ENCODE results near the gene GRIN1. TPM values are rescaled to one million over a fixed set of nuclear protein-coding genes. Genes with fewer than 3 reads are reported as not detected.

Gene GRIN1
- total RNA-seq, 1 experiment from 2014 or later: 2.9 TPM

GRCh38 chr9:137149363-137149762 lies 10.4 kb downstream of the GRIN1 start:
- H3K4me1 Mint-ChIP-seq: peaks cover 0 to 11% of the 10 kb centered on the region in 2 experiments; a peak in 2 of 4 replicates
- no peaks in the 10 kb centered on the region; the same call in 1 of the 2 replicates for H3K4me1 ChIP-seq (ENCODE audit: insufficient read depth, low read length)
- no peak overlapping the region for H2BK12ac ChIP-seq (ENCODE audit: insufficient read length, low read depth, low read length)
- H2BK15ac ChIP-seq (ENCODE audit: low read depth, low read length): no peak overlapping the region
- H3K4me2 ChIP-seq (ENCODE audit: insufficient read depth, insufficient read length, low read length): no peak overlapping the region
- H4K20me1 ChIP-seq (ENCODE audit: control insufficient read depth, insufficient read depth, insufficient read length): no peaks in the 10 kb centered on the region
- no peak overlapping the region for H3K18ac ChIP-seq (ENCODE audit: insufficient read length, low read depth, low read length)
- no peak overlapping the region for H3K27ac ChIP-seq (ENCODE audit: insufficient read length, low read depth, low read length)
- no peaks in the 10 kb centered on the region for H3K79me2 ChIP-seq (ENCODE audit: insufficient read depth, low read length)
- no peak overlapping the region for H2AK5ac ChIP-seq (ENCODE audit: insufficient read length, low read length)
- no peak overlapping the region for H3K23ac ChIP-seq (ENCODE audit: insufficient read length, low read depth, low read length)
- H3K27me3 ChIP-seq (ENCODE audit: insufficient read depth, low read length): no peaks in the 10 kb centered on the region
- no peak overlapping the region for H3K56ac ChIP-seq (ENCODE audit: insufficient read length, low read depth, low read length)
- WGBS (ENCODE audit: extremely low coverage, insufficient read length, low lambda C conversion rate): no CpG with 5 or more reads among the region's 5 CpGs
- H3K4ac ChIP-seq (ENCODE audit: low read depth, low read length): no peak overlapping the region
- H3K9me3 Mint-ChIP-seq: no peaks in the 10 kb centered on the region; a peak in 2 of 5 replicates
- no peak overlapping the region for H2BK20ac ChIP-seq (ENCODE audit: low read depth, low read length, poor library complexity, severe bottlenecking)
- H3K9ac ChIP-seq (ENCODE audit: extremely low read depth, insufficient read length, low read length): no peak overlapping the region
- peaks cover 28% of the 10 kb centered on the region for H3K27me3 Mint-ChIP-seq (ENCODE audit: low read depth)
- H3K4me3 Mint-ChIP-seq: no peak overlapping the region
- H3K23me2 ChIP-seq (ENCODE audit: insufficient read length, low read depth, low read length, poor library complexity, severe bottlenecking): no peaks in the 10 kb centered on the region
- no peak overlapping the region for H4K5ac ChIP-seq (ENCODE audit: insufficient read length, low read depth, low read length)
- no peaks in the 10 kb centered on the region for H3K79me1 ChIP-seq (ENCODE audit: insufficient read depth, low read depth, low read length, poor library complexity, severe bottlenecking)
- H3K27ac Mint-ChIP-seq: no peak overlapping the region
- no peak overlapping the region for H2BK120ac ChIP-seq (ENCODE audit: low read depth, low read length, poor library complexity, severe bottlenecking)
- H3K14ac ChIP-seq (ENCODE audit: insufficient read depth, low read length): no peak overlapping the region
- no peak overlapping the region for H2AFZ ChIP-seq (ENCODE audit: low read length)
- H4K8ac ChIP-seq (replicated peaks; ENCODE audit: insufficient read length, low read depth, low read length): no peak overlapping the region
- TF ChIP-seq CTCF (conservative IDR thresholded peaks at IDR 0.05): no peak
- H2BK5ac ChIP-seq (ENCODE audit: insufficient read length, low read length): no peak overlapping the region
- H3K9me3 ChIP-seq (ENCODE audit: control insufficient read depth, low read depth, low read length): no peaks in the 10 kb centered on the region
- no peak for DNase-seq
- no peak overlapping the region for H4K91ac ChIP-seq (ENCODE audit: insufficient read length, low read depth, low read length)
- H3T11ph ChIP-seq (ENCODE audit: low read length): no peak overlapping the region
- no peaks in the 10 kb centered on the region for H3K36me3 Mint-ChIP-seq (ENCODE audit: insufficient read depth in 1 of 3, low read depth in 3 of 3)

Data from H9 (cell line).